ES-I3 (cell line): Measurements from ENCODE around the gene OR5V1.

Experiments
- H3K36me3 ChIP-seq: 2 replicates; pipeline ENCODE4 v1.6.1; 2013; ENCODE audit warnings: mild to moderate bottlenecking, low read length, control low read depth, moderate library complexity; ENCODE audit not compliant: insufficient read depth
- H3K4me1 ChIP-seq: 2 replicates; pipeline ENCODE4 v1.6.1; 2013; ENCODE audit warnings: mild to moderate bottlenecking, control low read depth, low read length; ENCODE audit not compliant: insufficient read depth
- H3K9ac ChIP-seq: 2 replicates; pipeline ENCODE4 v1.6.1; 2013; ENCODE audit warnings: low read depth, mild to moderate bottlenecking, low read length, moderate library complexity
- H3K9me3 ChIP-seq: 2 replicates; pipeline ENCODE4 v1.6.1; 2013; ENCODE audit warnings: mild to moderate bottlenecking, low read length, moderate library complexity; ENCODE audit not compliant: control insufficient read depth, insufficient read depth

OR5V1 gene

GRCh38 chr6:29319931-29320330 lies 48.7 kb downstream of the OR5V1 start:
- no peaks in the 10 kb centered on the region for H3K4me1 ChIP-seq

More at GRCh38 chr6:29319931-29320330, 48.7 kb downstream of the OR5V1 start:
- no peaks in the 10 kb centered on the region for H3K36me3 ChIP-seq
- no peak overlapping the region for H3K9ac ChIP-seq
- no peaks in the 10 kb centered on the region for H3K9me3 ChIP-seq
